Sigmoid colon (tissue), 7 donors: ENCODE results near the gene TFIP11. TPM values are rescaled to one million over a fixed set of nuclear protein-coding genes. Genes with fewer than 3 reads are reported as not detected.

Source experiments
- DNase-seq: peaks from one replicate; pipeline ENCODE4 v3.0.0-alpha.2; 2019
- H3K27ac ChIP-seq, 4 donors: fragments of 200-600 bp; sonication (generic); one replicate each; pipeline ENCODE4 v1.5.1; 2016 to 2019; ENCODE audit warnings: mild to moderate bottlenecking in 1 of 4
- H3K27me3 ChIP-seq, 3 donors: fragments of 200-600 bp; sonication (generic); one replicate each; pipeline ENCODE4 v1.5.1; 2019; ENCODE audit warnings: mild to moderate bottlenecking in 1 of 3
- H3K36me3 ChIP-seq, 4 donors: fragments of 200-600 bp; sonication (generic); one replicate each; pipeline ENCODE4 v1.5.1; 2016 to 2019
- H3K4me1 ChIP-seq, 4 donors: fragments of 200-600 bp; sonication (generic); one replicate each; pipeline ENCODE4 v1.5.1; 2017 to 2019
- H3K4me3 ChIP-seq, 4 donors: fragments of 200-600 bp; sonication (generic); one replicate each; pipeline ENCODE4 v1.5.1; 2017 to 2019; ENCODE audit warnings: mild to moderate bottlenecking in 2 of 4, moderate library complexity in 1 of 4
- H3K9me3 ChIP-seq, 4 donors: fragments of 200-600 bp in 3 of 4; sonication (generic) in 3 of 4; one replicate each; pipeline versions ENCODE4 v1.5.1 to v1.6.1; 2013 to 2019
- CTCF ChIP-seq, 4 experiments: fragments of 450-650 bp in 3 of 4; fragments of 200-600 bp in 1 of 4; IDR thresholded peaks; one replicate each; pipeline ENCODE4 v1.5.1; 2016 to 2019; ENCODE audit warnings: antibody characterized with exemption in 4 of 4, mild to moderate bottlenecking in 3 of 4, moderate library complexity in 2 of 4
- EP300 ChIP-seq, 4 donors: sonication (generic); formaldehyde crosslinking; IDR thresholded peaks; one replicate each; pipeline ENCODE4 v1.6.1; 2017; ENCODE audit warnings: antibody characterized with exemption in 4 of 4
- POLR2A ChIP-seq, 2 donors: fragments of 450-650 bp; IDR thresholded peaks; one replicate each; pipeline ENCODE4 v1.6.1; 2016; ENCODE audit warnings: antibody characterized with exemption in 2 of 2, mild to moderate bottlenecking in 2 of 2, moderate library complexity in 2 of 2
- POLR2AphosphoS5 ChIP-seq, 4 donors: sonication (generic); formaldehyde crosslinking; IDR thresholded peaks; one replicate each; pipeline ENCODE4 v1.6.1; 2017; ENCODE audit warnings: antibody characterized with exemption in 4 of 4
- WGBS, 2 donors: extraction: QIAGEN DNeasy Blood & Tissue Kit; methylation state at CpG; one replicate each; pipeline ENCODE4 v1.1.7; 2013; 5-methylcytosine and 5-hydroxymethylcytosine counted together
- intact Hi-C: fragments of 100-400 bp; cut with DNase I; formaldehyde crosslinking; loops from one replicate; pipeline ENCODE4 v1.15.1; 2023
- polyA plus RNA-seq, 3 donors: library from polyadenylated mRNA; stranded (reverse); fragments of 200-250 nt; gene quantifications; one replicate each; pipeline ENCODE4 v1.2.3, GENCODE V29; 2013
- total RNA-seq, 4 donors: library from RNA; depleted of rRNA; stranded (reverse); fragments of >200 nt; gene quantifications; one replicate each; pipeline ENCODE4 v1.1.0, GENCODE V29; 2016
- donor health status: healthy with polysubstance abuse.
- donor health status: Bipolar disorder and iron deficiency.
- donor health status: healthy.

TFIP11 gene
- total and polyA plus RNA-seq, 7 donors = 8.4 to 19.1 (median 15.0) TPM

GRCh38 chr22:26536056-26536761 is 23.9 kb upstream of the TFIP11 start:
- Histone ChIP-seq H3K4me3 (no peak overlapping the region), H3K27ac (no peak overlapping the region), H3K36me3 (peaks cover 0 to 13% (median 2%) of the 10 kb centered on the region in 4 donors), H3K9me3 (no peaks in the 10 kb centered on the region), H3K4me1 (no peaks in the 10 kb centered on the region), H3K27me3 (no peaks in the 10 kb centered on the region)
- intact Hi-C loops = no loop called here
- no peak for TF ChIP-seq POLR2AphosphoS5 (IDR thresholded peaks at IDR 0.05)
- TF ChIP-seq EP300 (IDR thresholded peaks at IDR 0.05) = no peak
- TF ChIP-seq CTCF (IDR thresholded peaks at IDR 0.05) = no peak
- no peak for TF ChIP-seq POLR2A (IDR thresholded peaks at IDR 0.05)
- 90 to 96% methylated on average over 12 of the region's 12 CpGs for WGBS, 2 donors
- no peak for DNase-seq

GRCh38 chr22:26535603-26535908 is 23.3 kb upstream of the TFIP11 start:
- Histone ChIP-seq H3K27ac (no peak overlapping the region), H3K36me3 (peaks cover 0 to 7% (median 2%) of the 10 kb centered on the region in 4 donors), H3K4me1 (no peaks in the 10 kb centered on the region), H3K27me3 (no peaks in the 10 kb centered on the region), H3K4me3 (no peak overlapping the region), H3K9me3 (no peaks in the 10 kb centered on the region)
- WGBS, 2 donors = 72 to 97% methylated on average over 3 of the region's 3 CpGs
- no peak for TF ChIP-seq POLR2AphosphoS5 (IDR thresholded peaks at IDR 0.05)
- TF ChIP-seq POLR2A (IDR thresholded peaks at IDR 0.05) = no peak
- no peak for TF ChIP-seq CTCF (IDR thresholded peaks at IDR 0.05)
- TF ChIP-seq EP300 (IDR thresholded peaks at IDR 0.05) = no peak
- DNase-seq = no peak
- intact Hi-C loops = no loop called here

GRCh38 chr22:26534874-26535602 is 22.8 kb upstream of the TFIP11 start:
- intact Hi-C loops = no loop called here

GRCh38 chr22:26534171-26534855 is 22.0 kb upstream of the TFIP11 start:
- no peak for DNase-seq
- TF ChIP-seq EP300 (IDR thresholded peaks at IDR 0.05) = no peak
- no peak for TF ChIP-seq CTCF (IDR thresholded peaks at IDR 0.05)
- no peak for TF ChIP-seq POLR2A (IDR thresholded peaks at IDR 0.05)
- TF ChIP-seq POLR2AphosphoS5 (IDR thresholded peaks at IDR 0.05) = no peak
- H3K9me3 ChIP-seq = no peaks in the 10 kb centered on the region
- no peaks in the 10 kb centered on the region for H3K27me3 ChIP-seq
- no peak overlapping the region for H3K4me3 ChIP-seq
- intact Hi-C loops = no loop called here
- H3K36me3 ChIP-seq = peaks cover 0 to 5% (median 0%) of the 10 kb centered on the region in 4 donors
- H3K27ac ChIP-seq = no peak overlapping the region
- 80 to 90% methylated on average over 7 of the region's 7 CpGs for WGBS, 2 donors
- H3K4me1 ChIP-seq = no peaks in the 10 kb centered on the region

More at GRCh38 chr22:26534874-26535602, 22.8 kb upstream of the TFIP11 start:
- no peak for DNase-seq
- WGBS, 2 donors = 42 to 78% methylated on average over 13 of the region's 13 CpGs
- Histone ChIP-seq H3K4me1 (no peaks in the 10 kb centered on the region), H3K4me3 (no peak overlapping the region), H3K27ac (no peak overlapping the region), H3K9me3 (no peaks in the 10 kb centered on the region), H3K27me3 (no peaks in the 10 kb centered on the region), H3K36me3 (peaks cover 0 to 5% (median under 1%) of the 10 kb centered on the region in 4 donors)
- TF ChIP-seq EP300 (IDR thresholded peaks at IDR 0.05) (no peak), POLR2AphosphoS5 (IDR thresholded peaks at IDR 0.05) (no peak), POLR2A (IDR thresholded peaks at IDR 0.05) (no peak), CTCF (IDR thresholded peaks at IDR 0.05) (no peak)
